A204.1 (cell line): ENCODE data around the gene FGR.

Experiments used
- FAIRE-seq: peaks from 2 replicates; lab custom pipeline; 2012; peaks lifted over from hg19 to GRCh38; lab: Jason Lieb, UNC

Gene FGR

DNA sequence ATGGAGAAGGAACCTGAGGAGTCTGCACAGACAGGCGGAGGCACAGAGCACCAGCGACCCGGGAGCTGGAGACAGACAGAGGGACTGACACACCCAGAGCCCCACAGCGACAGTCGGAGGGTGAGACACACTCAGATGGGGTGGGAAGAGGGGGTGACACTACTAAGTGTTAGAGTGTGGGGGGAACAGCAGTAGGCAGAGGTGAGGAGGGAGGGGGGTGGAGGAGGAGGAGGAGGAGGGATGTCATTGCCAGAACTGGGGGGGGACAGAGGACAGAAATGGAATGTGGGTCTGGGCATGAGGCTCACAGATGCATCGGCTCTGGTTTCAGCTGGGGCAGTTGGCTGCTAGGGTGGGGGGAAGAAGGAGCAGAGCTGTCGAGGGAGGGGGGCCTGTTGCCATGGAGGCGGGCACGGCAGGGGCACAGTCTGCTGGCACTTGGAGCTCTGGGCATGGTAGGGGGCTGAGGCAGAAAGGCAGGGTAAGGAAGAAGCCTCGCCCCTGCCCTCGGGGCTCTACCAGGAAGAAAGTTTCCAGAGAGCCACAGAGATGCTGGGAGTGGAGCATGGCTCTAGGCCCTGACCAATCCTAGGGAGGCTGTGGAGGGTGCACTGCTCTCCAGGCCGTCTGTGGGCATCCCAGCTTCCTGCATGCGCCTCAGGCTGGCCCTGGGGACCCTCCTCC, 68.4 kb downstream of the FGR start:
- no peak for FAIRE-seq

DNA sequence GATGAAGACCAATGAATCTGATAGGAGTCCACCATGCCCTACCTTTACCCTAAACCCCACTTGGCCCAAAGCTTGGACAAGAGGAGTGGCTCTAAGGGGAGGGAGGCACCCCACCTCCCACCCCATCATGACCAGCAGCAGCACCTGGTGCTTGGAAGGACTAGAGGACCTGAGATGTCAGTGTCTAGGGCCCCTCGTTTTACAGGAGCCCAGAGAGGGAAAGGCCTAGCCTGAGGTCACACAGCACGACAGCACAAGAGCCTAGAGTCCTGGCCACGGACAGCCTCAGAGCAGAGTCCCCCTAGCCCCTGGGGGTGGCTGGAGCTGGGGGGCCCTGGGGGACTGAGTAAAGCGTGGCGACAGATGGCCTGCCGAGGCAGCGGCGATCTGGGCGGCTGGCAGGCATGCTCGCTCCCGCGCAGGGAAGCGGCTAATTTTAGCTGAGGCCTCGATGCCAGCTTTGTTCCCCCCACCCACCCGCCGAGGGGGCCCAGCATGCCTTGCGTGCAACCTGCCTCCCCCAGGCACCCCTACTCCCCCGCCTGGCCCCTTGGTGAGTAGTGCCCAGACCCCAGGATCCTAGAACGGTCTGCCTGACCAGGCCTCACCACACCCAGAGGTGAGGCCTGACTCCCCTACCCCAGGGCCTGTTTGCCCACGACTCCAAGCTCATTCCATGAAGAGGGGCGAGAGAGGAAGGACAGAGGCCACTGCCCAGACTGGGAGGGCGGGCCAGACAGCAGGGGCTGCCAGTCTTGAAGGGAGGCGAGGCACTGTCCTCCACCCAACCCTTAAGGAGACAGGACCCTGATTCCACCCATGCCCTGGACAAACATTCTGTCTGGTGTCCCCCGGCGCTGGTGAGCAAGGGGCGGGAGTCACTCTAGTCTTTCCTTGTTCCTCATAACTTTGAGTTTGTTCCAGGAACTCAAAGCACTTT, 70.0 kb downstream of the FGR start:
- FAIRE-seq = no peak

DNA sequence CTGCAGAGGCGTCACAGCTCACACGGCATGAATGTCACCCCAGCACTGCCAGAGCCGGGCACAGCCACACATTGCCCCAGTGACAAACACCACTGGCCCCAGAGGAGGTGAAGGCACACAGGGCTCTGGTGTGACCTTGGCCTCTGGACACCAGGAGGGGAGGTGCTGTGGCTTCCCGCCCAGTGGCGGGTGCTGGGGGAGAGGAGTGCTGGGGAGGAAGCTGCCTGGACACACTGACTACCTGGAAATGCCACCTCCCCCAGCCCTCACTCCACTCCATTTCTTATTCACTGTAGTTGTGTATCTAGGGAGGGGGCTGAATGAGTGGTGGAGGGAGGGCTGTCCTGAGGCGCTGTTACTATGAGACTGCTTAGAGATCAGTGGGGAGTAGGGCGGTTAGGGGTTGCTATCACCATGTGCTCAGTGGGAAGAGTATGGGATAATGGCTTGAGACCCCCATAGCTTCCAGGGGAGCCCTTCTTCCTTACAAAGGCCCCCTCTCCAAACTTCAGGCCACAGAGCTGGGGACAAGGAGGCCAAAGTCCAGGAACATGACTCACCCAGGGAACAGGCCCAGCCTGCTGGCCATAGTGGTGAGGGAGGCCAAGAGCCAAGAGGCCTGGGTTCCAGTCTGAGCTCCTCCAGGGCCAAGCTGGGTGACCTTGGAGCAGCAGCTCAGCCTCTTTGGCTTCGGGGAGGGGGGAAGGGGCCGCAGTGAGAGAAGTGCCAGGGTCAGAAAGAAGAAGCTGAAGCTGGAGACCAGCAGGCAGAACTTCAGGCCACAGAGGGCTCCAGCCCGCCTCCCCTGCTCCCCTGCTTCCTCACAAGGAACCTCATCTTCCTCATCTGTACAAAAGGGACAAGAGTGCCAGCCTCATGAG, 71.2 kb downstream of the FGR start:
- FAIRE-seq = no peak

DNA sequence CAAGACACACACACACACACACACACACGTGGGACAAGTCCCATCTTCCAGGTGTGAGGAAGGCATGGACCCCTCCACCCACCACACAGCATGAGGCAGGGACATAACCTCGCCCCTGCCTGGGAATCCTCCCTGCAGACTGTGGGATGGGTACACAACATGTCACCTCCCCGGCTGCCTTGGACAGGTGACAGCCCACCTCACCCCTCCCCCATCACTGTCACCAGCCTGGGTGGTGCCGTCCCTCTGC, 71.7 kb downstream of the FGR start:
- FAIRE-seq = no peak

DNA sequence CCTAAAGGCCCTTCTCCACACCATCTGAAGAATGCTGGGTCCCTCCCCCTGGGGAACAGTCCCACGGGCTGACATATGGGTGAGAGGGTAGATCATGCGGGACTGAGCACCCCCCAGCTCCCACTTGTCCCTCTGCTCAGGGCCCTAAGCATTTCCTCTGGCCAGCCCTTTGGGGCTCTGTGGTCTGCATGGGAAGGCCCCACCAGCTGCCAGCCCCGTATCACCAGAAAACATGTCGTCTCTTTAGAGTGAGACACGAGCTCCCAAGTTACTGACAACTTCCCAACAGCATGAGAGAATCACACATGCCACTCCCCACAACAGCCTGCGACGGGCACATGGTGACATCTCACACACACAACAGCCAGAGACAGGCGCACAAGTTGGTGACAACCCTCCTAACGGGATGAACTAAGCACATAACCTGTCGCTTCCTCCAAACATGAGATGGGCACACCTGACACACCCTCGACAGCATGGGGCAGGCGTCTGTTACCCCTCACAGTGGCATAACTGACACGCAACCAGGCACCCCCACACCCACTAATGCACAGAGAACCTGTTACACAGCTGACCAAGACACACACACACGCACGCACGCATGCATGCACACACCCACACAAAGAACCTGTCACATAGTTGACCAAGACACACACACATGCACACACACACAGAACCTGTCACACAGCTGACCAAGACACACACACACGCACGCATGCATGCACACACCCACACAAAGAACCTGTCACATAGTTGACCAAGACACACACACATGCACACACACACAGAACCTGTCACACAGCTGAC, 72.2 kb downstream of the FGR start:
- no peak for FAIRE-seq
